IPS-11a (cell line): ENCODE results near the gene GRM1.
"Not testable (repeated sequence)": the region's sequence is repeated elsewhere in the genome, so short reads cannot be mapped to it uniquely, and the experiment has no call there.

Source experiments
- H3K4me3 ChIP-seq: one replicate; pipeline ENCODE4 v1.5.1; 2013; ENCODE audit warnings: low read depth, low read length, control low read depth

GRM1 gene

GRCh38 chr6:146189131-146189530 is 160.3 kb downstream of the GRM1 start:
- H3K4me3 ChIP-seq = no peak overlapping the region

- H3K4me3 ChIP-seq = no peak overlapping the region
Observed at GRCh38 chr6:146190581-146190980, 161.7 kb downstream of the GRM1 start.

- H3K4me3 ChIP-seq = no peak overlapping the region
Observed at GRCh38 chr6:146191166-146191565, 162.3 kb downstream of the GRM1 start.

- H3K4me3 ChIP-seq = no peak overlapping the region
Observed at GRCh38 chr6:146191612-146192011, 162.8 kb downstream of the GRM1 start.

- H3K4me3 ChIP-seq = no peak overlapping the region
Observed at GRCh38 chr6:146194434-146194833, 165.6 kb downstream of the GRM1 start.

GRCh38 chr6:146200176-146200575 is 171.3 kb downstream of the GRM1 start:
- no peak overlapping the region for H3K4me3 ChIP-seq

GRCh38 chr6:146202570-146202969 is 173.7 kb downstream of the GRM1 start:
- H3K4me3 ChIP-seq = no peak overlapping the region

GRCh38 chr6:146209942-146210341 is 181.1 kb downstream of the GRM1 start:
- no peak overlapping the region for H3K4me3 ChIP-seq

GRCh38 chr6:146210406-146211083 is 181.7 kb downstream of the GRM1 start:
- H3K4me3 ChIP-seq = no peak overlapping the region

- no peak overlapping the region for H3K4me3 ChIP-seq
Observed at GRCh38 chr6:146211646-146212045, 182.8 kb downstream of the GRM1 start.

- H3K4me3 ChIP-seq = no peak overlapping the region
Observed at GRCh38 chr6:146212781-146213180, 183.9 kb downstream of the GRM1 start.

- no peak overlapping the region for H3K4me3 ChIP-seq
Observed at GRCh38 chr6:146219101-146219500, 190.2 kb downstream of the GRM1 start.

GRCh38 chr6:146224449-146224848 is 195.6 kb downstream of the GRM1 start:
- no peak overlapping the region for H3K4me3 ChIP-seq

- H3K4me3 ChIP-seq = no peak overlapping the region
Observed at GRCh38 chr6:146224988-146225387, 196.1 kb downstream of the GRM1 start.

- H3K4me3 ChIP-seq = no peak overlapping the region
Observed at GRCh38 chr6:146240322-146240721, 211.5 kb downstream of the GRM1 start.

GRCh38 chr6:146240807-146241206 is 211.9 kb downstream of the GRM1 start:
- no peak overlapping the region for H3K4me3 ChIP-seq

GRCh38 chr6:146243646-146244045 is 214.8 kb downstream of the GRM1 start:
- H3K4me3 ChIP-seq = not testable (repeated sequence)

GRCh38 chr6:146244630-146245143 is 215.8 kb downstream of the GRM1 start:
- H3K4me3 ChIP-seq = no peak overlapping the region

GRCh38 chr6:146246028-146246427 is 217.2 kb downstream of the GRM1 start:
- no peak overlapping the region for H3K4me3 ChIP-seq

GRCh38 chr6:146253691-146254090 is 224.8 kb downstream of the GRM1 start:
- H3K4me3 ChIP-seq = no peak overlapping the region

- no peak overlapping the region for H3K4me3 ChIP-seq
Observed at GRCh38 chr6:146258206-146258605, 229.3 kb downstream of the GRM1 start.

- no peak overlapping the region for H3K4me3 ChIP-seq
Observed at GRCh38 chr6:146260886-146261285, 232.0 kb downstream of the GRM1 start.

- H3K4me3 ChIP-seq = no peak overlapping the region
Observed at GRCh38 chr6:146265056-146265455, 236.2 kb downstream of the GRM1 start.
